CD4-positive, alpha-beta T cell treated with Interleukin-6 at 100 ng/mL for 8 hours (primary cell): Measurements from ENCODE around the gene WDR48.
A peak's percentile ranks its signal among the peaks of the same experiment; 100 is the strongest.
"Not testable (repeated sequence)": the region's sequence is repeated elsewhere in the genome, so short reads cannot be mapped to it uniquely, and the experiment has no call there.

Experiments
- DNase-seq: peaks from one replicate; pipeline ENCODE4 v3.0.0-alpha.2; 2020; ENCODE audit warnings: mixed read lengths, low spot score

The WDR48 gene

DNA sequence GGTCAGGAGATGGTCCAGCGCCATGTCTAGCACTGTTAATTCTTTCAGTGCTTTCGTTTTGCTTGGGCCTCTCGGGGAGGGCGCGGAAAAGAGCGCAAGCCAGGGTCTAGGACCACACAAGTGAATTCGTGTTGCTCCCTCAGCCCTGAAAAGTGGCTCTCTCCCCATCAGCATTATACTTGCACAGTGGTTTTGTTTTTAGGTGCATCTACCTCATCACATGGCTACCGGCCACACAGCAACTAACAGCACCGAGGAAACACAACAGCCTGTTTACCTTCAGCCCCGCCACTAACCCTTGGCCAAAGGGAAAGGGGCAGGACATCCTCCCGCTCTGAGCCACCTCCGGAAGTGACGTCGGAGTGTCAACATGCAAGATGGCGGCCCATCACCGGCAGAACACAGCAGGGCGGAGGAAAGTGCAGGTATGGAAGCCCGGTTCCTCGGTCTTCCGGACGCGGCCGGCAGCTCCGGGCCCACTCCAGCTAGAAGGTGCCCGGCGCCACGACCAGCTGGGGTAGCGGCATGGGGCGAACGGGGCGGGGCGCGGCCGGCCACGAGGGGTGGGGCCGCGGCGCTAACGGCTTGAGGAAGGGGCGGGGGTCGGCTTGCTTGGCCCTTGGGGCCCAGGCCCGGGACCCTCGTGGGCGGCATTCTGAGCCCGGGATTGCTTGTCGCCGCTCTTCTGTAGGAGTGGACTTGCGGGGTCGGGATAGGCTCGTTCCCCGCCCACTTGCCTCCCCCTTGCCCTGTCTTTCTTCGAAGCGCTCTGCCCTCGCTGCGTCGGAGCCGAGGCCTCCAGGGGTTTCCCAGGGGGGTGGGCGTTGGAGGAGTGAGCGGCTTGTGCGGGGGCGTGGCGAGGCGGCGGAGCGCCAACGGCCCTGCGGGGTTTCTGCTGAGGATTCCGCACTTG is at the start of gene WDR48, which contains the start of gene SCN11A:
TSS of gene WDR48 (plus strand) at position 368 of the 913 bp plus-strand sequence. CDS start at position 378, 10 bp downstream.
TSS of gene SCN11A (minus strand) at position 296 of the 913 bp plus-strand sequence. CDS start 101,582 bp downstream, outside the sequence.
- DNase-seq, result peak; percentile 93

DNA sequence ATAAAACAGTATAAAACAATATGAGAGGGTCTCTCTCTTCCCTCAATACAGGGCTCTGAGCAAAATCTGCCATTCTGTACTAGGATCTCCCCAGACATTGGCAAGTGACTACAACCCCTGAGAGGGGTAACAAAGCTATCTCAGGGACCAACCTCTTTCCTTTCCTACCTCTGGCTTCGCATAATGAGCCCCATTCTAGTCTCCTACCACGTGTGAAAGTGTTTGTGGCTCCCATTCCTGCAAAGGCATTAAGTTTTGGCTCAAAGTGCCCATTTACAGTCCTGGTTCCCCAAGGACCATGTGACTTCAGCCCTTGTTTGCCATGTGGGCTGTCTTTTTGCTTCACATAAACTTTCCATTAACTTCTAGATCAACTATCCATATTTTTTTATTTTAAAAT is 46.5 kb upstream of the WDR48 start:
- no peak for DNase-seq

GRCh38 chr3:39011191-39011736 is 40.6 kb upstream of the WDR48 start:
- no peak for DNase-seq

GRCh38 chr3:39013289-39013688 is 38.5 kb upstream of the WDR48 start:
- DNase-seq, result no peak

GRCh38 chr3:39013921-39014509 is 37.8 kb upstream of the WDR48 start:
- DNase-seq, result no peak

- no peak for DNase-seq
Observed at GRCh38 chr3:39015418-39015817, 36.4 kb upstream of the WDR48 start.

DNA sequence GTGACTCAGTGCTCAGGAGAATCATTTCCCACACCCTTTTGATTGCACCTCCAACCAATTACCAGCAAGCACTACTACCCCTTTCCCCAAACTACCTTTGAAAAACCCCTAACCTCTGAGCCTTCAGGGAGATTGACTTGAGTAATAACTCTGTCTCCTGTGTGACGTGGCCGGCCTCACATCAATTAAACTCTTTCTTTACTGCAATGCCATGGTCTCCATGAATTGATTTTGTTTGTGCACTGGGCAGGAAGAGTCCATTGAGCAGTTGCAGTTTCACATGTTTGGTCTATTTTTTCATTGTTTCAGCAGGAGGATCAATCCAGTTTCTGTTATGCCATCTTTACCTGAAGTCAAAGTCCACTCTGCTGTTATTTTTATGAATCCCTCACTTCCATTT is 32.5 kb upstream of the WDR48 start:
- DNase-seq, result no peak

- no peak for DNase-seq
Observed at GRCh38 chr3:39021029-39021428, 30.8 kb upstream of the WDR48 start.

DNA sequence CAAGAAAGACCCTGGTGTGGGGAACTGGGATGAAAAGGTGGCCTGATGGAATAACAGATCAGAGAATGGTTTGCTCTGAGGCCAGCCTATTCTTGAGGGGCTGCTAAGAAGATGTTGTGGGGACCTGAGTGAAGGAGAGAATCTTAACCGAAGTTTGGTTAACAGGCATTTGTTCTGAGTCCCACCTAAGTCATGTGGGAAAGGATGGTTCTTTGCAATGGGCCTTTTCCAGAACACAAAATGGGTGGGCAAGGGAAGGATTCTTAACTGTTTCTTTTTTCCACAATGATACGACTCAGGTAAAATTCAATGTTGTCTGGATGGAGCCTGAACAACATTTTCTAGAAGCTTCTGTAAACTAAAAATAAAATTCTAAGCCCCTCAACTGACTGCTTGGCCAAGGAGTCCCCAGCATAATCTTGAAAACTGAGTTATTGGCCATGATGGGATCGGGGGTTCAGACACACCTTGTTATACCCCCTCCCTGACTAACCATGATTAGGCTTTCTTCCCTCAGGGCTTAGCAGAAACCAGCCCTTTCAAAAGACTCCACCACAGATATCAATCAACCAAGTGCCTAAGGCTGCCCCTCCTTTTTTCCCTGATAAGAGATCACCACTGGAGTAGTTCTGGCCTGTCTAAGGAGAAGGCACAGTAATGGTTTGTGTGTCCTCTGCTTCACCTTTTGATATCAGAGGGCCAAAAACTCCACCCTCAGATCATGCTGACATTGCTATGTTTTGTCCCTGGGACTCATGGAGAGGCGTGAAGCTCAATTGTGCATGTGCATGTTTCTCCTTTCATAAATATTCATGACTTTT is 30.1 kb upstream of the WDR48 start:
- no peak for DNase-seq

GRCh38 chr3:39022286-39022630 is 29.6 kb upstream of the WDR48 start:
- no peak for DNase-seq

DNA sequence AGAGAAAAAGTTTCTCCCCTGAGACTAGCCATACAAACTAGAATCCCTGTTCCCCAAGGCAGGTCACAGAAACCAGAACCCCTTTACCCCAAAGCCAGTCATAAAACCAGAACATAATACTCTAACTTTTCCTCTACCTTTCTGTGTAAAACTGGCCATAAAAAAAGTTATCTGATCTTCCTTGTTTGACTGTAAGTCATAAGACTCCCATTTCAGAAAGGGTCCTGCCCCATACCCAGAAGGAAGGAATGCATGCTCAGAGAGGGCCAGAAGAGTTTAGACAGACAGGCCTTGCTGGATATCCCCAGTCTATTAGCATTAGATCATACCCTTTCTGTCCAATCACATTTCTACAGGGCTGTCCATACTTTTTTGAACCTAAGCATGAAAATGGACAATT is 27.3 kb upstream of the WDR48 start:
- no peak for DNase-seq

GRCh38 chr3:39025222-39025970 is 26.4 kb upstream of the WDR48 start:
- no peak for DNase-seq

- no peak for DNase-seq
Observed at GRCh38 chr3:39028546-39028945, 23.3 kb upstream of the WDR48 start.

GRCh38 chr3:39029556-39029955 is 22.3 kb upstream of the WDR48 start:
- no peak for DNase-seq

DNA sequence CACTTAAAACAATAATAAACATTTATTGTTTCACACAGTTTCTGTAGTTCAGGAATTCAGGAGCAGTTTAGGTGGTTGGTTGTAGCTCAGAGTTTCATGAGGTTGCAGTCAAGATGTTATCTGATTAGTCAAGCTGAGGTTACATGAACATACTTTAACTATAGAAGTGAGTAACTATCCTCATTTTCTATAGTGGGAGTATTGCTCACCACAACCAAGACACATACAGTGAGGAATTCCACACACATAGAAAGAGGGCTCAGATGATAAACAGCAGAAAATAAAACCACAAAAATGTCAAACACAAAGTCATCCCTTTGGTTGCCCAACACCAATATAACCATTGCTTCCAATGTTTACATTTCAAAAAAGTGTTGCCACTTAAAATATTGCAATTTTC is 13.7 kb upstream of the WDR48 start:
- DNase-seq, result no peak

DNA sequence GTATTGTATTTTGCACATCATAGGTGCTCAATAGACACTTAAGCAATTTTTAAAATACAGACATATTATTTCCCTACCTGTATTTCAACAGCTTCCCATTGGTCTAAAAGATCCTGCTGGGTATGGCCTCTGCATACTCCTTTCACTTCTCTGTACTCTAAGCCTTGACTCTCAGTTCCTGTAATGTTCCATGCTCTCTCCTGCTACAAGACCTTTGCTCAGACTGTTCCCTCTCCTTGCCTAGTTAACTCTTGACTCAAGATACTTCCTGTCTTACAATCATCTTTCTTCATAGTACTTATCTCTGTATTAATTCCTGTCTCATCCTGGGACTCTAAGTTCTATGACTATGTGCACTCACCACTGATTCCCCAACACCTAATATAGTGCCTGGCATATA is 1.8 kb upstream of the WDR48 start:
- no peak for DNase-seq

- no peak for DNase-seq
Observed at GRCh38 chr3:39052583-39052982, 767 bp downstream of the WDR48 start.

GRCh38 chr3:39053696-39054095 is 1.9 kb downstream of the WDR48 start:
- no peak for DNase-seq

- no peak for DNase-seq
Observed at GRCh38 chr3:39056151-39056550, 4.3 kb downstream of the WDR48 start.

GRCh38 chr3:39061228-39061627 is 9.4 kb downstream of the WDR48 start:
- not testable (repeated sequence) for DNase-seq

DNA sequence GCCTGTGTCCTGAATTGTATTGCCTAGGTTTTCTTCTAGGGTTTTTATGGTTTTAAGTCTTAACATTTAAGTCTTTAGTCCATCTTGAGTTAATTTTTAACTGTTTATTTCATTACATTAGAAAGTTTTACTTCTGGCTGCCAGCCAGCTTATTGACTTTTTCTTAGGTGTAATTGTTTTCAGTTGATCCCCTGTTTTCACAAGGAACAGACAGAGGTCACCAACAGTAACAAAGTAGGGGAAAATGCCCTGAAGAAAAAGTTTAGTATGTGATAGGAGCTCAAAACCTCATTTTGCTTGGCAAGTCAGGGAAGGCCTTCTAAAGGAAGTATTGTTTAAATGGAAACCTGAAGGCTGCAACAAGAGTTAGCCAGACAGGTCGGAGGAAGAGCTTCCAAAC is 10.4 kb downstream of the WDR48 start:
- DNase-seq, result no peak

- DNase-seq, result no peak
Observed at GRCh38 chr3:39063143-39063542, 11.3 kb downstream of the WDR48 start.
